ENCODE data around the gene CA11.

The CA11 gene

GRCh38 chr19:48627865-48628314 lies 18.1 kb downstream of the CA11 start:
- no peak for DNase-seq

DNA sequence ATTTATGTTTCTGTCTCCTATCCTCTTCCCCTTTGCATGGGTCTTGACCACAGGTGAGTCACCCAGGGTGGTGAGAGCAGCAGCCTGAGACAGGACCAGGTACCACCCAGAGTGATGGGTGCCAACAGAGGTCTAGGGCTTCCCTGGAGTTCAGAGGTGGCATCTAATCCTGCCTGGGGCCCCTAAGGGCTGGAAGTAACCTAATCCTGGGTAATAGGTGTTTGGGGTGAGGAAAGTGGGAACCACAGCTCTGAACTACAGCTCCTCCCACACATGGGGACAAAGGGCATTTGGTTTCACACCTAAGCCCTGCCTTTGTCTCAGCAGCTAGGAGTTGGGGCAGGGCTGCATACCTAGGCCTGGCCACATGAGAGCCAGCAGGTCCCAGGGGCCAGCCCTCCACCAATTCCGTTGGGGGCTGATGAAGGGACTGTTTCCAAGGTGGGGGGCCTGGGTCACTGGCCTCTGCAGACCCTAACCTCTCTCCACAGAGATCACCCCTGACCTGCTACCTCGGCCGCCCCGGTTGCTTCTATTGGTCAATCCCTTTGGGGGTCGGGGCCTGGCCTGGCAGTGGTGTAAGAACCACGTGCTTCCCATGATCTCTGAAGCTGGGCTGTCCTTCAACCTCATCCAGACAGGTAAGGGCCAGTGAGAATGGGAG lies 18.7 kb downstream of the CA11 start:
- no peak for DNase-seq

DNA sequence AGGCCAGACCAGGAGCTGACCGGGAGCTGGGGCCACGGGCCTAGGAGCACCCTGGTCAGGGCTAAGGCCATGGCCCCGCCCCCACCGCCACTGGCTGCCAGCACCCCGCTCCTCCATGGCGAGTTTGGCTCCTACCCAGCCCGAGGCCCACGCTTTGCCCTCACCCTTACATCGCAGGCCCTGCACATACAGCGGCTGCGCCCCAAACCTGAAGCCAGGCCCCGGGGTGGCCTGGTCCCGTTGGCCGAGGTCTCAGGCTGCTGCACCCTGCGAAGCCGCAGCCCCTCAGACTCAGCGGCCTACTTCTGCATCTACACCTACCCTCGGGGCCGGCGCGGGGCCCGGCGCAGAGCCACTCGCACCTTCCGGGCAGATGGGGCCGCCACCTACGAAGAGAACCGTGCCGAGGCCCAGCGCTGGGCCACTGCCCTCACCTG lies 20.1 kb downstream of the CA11 start:
- no peak for DNase-seq

- DNase-seq: no peak
Measured at GRCh38 chr19:48624791-48625723, 20.9 kb downstream of the CA11 start.

DNA sequence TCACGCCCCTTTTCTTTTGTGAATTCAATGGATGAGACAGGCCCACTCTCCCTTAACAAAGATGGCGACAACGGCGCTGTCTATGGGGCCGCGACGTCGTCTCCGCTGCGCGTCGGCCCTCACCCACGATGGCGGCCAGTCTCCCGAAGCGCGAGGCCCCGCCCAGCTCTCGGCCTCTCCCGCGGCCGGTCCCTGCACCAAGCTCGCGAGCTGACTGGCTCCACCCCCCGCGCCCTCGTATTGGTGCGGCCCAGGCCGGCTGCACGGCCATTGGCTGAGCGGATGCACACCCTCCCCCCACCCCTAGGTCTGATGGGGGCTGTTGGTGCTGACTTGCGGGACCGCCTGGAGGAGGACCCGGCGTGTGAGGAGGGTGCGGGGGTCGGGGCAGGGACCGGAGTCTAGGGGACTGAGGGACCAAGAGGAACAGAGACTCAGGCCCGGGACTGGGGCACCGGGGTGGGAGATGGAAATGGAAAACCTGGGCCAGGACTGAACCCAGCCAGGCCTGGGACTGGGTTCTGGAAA lies 21.9 kb downstream of the CA11 start:
- DNase-seq: peak; percentile 99

GRCh38 chr19:48623556-48624066 lies 22.4 kb downstream of the CA11 start:
- peak; percentile 80 for DNase-seq

DNA sequence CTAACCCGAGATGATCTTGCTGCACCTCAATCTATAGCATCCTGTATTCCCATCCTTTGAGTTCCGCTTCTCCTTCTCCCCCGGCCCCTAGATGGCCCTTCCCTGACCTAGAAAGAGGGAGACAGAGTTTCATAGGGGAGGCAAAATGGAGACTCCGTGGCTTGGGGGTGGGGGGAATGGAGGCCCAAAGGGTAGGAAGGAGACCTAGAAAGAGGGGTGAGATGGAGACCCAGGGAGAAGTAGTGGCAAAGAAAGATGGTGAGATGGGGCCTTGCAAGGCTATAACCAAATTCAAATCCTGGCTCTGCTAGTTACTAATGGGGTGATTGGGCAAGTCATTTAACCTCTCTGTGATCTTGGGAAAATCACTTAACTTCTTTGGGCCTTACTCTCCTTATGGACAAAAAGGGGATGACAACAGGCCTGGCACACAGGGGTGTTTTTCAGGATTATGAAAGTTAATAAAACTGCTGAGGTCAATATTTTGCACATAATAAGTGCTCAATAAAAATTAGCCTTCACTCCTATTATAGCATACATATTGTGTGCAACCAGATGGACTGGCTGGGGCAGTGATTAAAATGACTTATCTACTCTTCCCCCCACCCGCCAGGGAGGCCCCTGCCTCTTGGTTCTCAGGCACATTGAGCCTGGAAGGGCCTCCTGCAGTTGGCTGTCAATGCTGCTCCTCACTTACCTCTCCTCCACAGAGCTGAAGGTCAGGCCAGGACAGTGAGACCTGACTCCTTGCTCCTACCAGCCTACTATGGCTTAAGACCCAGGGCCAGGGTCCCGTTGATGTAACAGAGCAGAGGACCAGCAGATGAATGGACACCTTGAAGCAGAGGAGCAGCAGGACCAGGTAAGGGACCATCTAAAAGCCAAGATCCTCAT lies 26.0 kb downstream of the CA11 start:
- DNase-seq: no peak

DNA sequence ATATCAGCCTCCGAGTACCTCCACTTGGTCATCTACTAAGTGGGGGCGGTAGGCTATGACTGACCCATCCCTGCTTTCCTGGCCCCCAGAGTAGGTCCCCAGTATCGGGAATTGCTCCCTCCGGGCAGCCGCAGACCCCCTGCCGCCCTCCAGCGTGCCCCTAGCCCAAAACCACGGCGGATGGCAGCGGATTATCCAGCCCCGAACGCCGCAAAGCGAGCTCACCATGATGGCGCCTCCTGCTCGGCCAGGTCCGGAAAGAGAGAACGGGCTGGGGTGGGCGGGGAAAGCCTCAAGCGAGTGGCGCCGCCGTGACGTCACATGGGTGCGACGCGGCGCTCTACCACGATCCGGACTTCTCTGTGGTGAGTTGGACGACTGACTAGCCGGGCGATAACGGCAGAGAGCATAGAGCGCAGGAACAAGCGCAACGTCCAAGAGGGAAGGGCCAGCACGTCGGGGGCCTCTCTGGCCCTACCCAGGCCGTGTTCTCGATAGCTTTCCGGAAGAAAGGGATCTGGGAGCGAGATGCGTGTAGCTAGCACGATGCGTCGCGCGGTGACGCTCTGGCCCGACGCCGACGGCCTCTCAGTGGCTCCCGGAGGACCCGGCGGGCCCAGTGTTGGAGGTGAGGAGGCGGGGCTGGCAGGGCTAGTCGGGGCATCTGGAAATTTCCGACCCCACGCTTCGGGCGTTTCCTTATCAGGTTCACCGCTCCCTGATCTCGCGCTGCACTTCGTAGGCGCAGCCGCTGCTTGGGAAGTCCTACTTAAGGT lies 26.9 kb downstream of the CA11 start, which contains the start of the genes RPL18 and SPHK2:
RPL18 (minus strand) TSS at position 263 of the 776 bp plus-strand sequence; CDS start at position 228, 35 bp downstream.
SPHK2 (plus strand) TSS at position 591 of the 776 bp plus-strand sequence. CDS start 1,009 bp downstream, outside the sequence.
- DNase-seq: peak; percentile 100

GRCh38 chr19:48618278-48618915 lies 27.6 kb downstream of the CA11 start:
- DNase-seq: no peak

GRCh38 chr19:48617146-48617937 lies 28.6 kb downstream of the CA11 start:
- DNase-seq: no peak

DNA sequence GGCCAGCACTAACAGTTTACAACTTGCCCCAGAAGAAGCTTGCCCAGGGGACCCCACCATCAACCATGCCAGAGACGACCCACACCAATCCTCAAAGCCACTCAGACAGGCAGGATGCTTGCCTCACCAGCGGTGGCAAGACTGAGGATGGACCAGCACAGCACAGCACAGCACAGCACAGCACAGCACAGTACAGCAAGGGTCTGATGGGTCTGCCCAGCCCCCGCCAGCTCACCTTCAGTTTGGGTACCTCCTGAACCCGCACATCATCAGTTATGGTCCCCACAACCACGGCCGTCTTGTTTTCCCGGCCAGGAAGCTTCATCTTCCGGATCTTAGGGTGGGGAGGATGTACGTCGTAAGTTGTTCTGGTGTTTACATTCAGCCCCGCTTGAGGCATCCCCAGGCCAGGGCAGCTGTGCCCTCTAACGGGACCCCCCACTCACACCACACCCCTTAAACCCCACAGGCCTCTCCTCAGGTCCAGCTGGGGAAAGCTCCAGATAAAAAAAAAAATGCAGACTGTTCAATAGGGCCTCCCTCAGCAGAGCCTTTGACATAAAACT lies 29.4 kb downstream of the CA11 start:
- DNase-seq: no peak

DNA sequence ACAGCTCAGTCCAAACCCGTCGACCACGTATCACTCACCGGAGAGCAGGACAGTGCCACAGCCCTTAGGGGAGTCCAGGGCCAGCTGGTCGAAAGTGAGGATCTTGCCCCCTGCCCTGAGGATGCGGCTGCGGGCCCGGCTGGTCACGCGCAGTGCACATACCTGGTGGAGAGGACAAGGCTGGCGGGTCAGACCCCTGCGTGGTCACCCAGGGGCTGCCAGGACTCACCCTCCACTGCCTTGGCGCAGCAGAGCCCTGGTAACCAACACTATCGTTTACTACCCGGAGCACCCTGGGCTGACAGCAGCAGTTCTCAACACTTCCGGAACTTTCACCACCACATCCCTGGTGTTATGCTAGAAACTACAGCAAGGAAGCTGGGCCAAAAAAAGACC lies 29.9 kb downstream of the CA11 start:
- DNase-seq: no peak

- DNase-seq: no peak
Measured at GRCh38 chr19:48615231-48616040, 30.6 kb downstream of the CA11 start.

- no peak for DNase-seq
Measured at GRCh38 chr19:48614436-48615230, 31.4 kb downstream of the CA11 start, which contains the start of gene FAM83E. Gene FAM83E (minus strand): TSS chr19:48615076. CDS start chr19:48613372, 1,704 bp downstream.

GRCh38 chr19:48613852-48614435 lies 32.0 kb downstream of the CA11 start:
- no peak for DNase-seq

- DNase-seq: no peak
Measured at GRCh38 chr19:48613024-48613851, 32.7 kb downstream of the CA11 start.
